ENCODE results near the gene RCN2.

Gene RCN2

DNA sequence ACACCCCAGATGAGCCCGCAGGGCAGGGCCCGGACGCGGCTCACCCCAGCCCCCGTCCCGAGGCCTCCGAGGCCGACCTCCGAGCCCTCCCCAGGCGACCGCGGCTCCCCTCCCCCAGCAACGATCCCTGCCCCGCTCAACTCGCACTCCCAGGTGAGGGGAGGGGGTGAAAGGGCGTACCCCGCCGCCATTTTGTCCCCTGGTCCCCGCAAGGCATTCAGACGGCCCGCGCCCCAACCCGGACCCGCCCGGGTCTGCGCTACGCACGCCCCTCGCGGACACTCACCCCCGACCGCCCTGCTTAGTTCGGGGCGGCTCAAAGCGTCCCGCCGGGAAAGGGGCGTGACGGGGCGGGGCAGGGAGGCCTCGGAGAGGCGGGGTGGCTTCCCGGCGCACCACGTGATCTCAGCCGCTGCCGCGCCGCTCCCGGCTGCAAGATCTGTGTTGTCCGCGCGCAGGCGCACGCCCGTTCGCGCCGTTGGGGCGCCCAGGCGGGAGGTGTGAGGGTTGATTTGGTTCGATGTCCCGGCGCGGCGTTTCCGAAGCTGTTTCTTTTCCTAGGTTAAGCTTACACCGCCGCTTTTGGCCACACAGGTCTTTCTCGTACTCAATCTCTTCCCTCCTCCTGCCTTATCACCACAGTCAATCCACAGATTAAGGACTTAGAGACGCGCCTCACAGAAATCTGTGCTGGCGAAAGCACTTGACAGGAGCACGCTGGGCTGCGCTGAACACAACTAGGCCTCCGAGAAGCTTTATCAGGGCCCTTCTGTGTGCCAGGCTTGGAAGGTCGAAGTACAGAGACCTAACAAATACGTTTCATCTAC is 26.3 kb upstream of the RCN2 start, which contains the start of gene SCAPER:
Gene SCAPER (minus strand): TSS at position 328 of the 827 bp plus-strand sequence. CDS start 21,523 bp downstream, outside the sequence.
- Histone ChIP-seq H3K27ac (ENCODE audit: low read length) (peak within 1 kb of the TSS; percentile 76), H3K4me1 (ENCODE audit: insufficient read depth, low read length) (peaks cover 29% of the 10 kb centered on the region), H3K9ac (ENCODE audit: low read depth, low read length) (peak within 1 kb of the TSS; percentile 80), H2AFZ (ENCODE audit: low read depth, low read length) (peak within 1 kb of the TSS; percentile 86), H3K79me2 (ENCODE audit: insufficient read depth, low read length) (peaks cover 36% of the 10 kb centered on the region), H4K20me1 (ENCODE audit: insufficient read depth, low read length) (no peaks in the 10 kb centered on the region), H3K4me3 (ENCODE audit: low read depth in 1 of 2, low read length in 2 of 2) (peak within 1 kb of the TSS; percentile 42 to 90), H3K4me2 (ENCODE audit: insufficient read depth, low read length) (peak within 1 kb of the TSS; percentile 98), H3K27me3 (ENCODE audit: insufficient read depth, low read length, poor library complexity) (no peaks in the 10 kb centered on the region), H3K36me3 (ENCODE audit: insufficient read depth, low read length) (no peaks in the 10 kb centered on the region), H3K9me3 (ENCODE audit: insufficient read depth, low read length, severe bottlenecking) (no peaks in the 10 kb centered on the region)
- peak; percentile 93 for DNase-seq
- peak; percentile 86 for ATAC-seq (ENCODE audit: insufficient read depth, low read depth)
- TF ChIP-seq, protein P1, sequence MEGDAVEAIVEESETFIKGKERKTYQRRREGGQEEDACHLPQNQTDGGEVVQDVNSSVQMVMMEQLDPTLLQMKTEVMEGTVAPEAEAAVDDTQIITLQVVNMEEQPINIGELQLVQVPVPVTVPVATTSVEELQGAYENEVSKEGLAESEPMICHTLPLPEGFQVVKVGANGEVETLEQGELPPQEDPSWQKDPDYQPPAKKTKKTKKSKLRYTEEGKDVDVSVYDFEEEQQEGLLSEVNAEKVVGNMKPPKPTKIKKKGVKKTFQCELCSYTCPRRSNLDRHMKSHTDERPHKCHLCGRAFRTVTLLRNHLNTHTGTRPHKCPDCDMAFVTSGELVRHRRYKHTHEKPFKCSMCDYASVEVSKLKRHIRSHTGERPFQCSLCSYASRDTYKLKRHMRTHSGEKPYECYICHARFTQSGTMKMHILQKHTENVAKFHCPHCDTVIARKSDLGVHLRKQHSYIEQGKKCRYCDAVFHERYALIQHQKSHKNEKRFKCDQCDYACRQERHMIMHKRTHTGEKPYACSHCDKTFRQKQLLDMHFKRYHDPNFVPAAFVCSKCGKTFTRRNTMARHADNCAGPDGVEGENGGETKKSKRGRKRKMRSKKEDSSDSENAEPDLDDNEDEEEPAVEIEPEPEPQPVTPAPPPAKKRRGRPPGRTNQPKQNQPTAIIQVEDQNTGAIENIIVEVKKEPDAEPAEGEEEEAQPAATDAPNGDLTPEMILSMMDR (IDR thresholded peaks at IDR 0.05; ENCODE audit: borderline replicate concordance, extremely low read depth, low read length, poor library complexity, severe bottlenecking), result peak; percentile 6
- TF ChIP-seq EZH2 (IDR thresholded peaks at IDR 0.05; ENCODE audit: borderline replicate concordance, low read depth, low read length, severe bottlenecking), result no peak

DNA sequence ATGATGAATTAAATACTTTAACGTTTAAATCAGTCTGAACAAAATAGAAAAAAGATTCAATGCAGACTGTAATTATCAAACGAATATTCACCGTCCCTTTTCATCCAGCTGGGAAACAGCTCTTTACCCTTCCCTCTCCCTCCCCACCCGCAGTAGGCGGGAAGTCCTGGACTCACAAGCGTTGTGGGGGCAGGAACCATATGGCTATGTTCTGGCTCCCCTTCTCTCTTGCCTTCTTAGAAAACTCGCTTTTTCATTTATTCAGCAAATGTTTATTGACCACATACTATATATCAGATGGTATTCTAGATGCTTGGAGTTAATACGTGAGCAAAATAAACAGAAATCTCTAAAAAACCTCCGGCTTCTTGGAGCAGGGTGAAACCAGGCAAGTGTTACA is 25.7 kb upstream of the RCN2 start:
- no peaks in the 10 kb centered on the region for H4K20me1 ChIP-seq (ENCODE audit: insufficient read depth, low read length)
- peaks cover 29% of the 10 kb centered on the region for H3K4me1 ChIP-seq (ENCODE audit: insufficient read depth, low read length)
- H3K27ac ChIP-seq (ENCODE audit: low read length), result peak overlapping the region; percentile 74
- H3K9ac ChIP-seq (ENCODE audit: low read depth, low read length), result peak overlapping the region; percentile 80
- peak overlapping the region in 1 of 2 experiments; percentile 90; a peak in 1 of 4 replicates for H3K4me3 ChIP-seq (ENCODE audit: low read depth in 1 of 2, low read length in 2 of 2)
- H2AFZ ChIP-seq (ENCODE audit: low read depth, low read length), result peak overlapping the region; percentile 83
- TF ChIP-seq, protein P1 (IDR thresholded peaks at IDR 0.05; ENCODE audit: borderline replicate concordance, extremely low read depth, low read length, poor library complexity, severe bottlenecking), result no peak
- no peak for TF ChIP-seq EZH2 (IDR thresholded peaks at IDR 0.05; ENCODE audit: borderline replicate concordance, low read depth, low read length, severe bottlenecking)
- peak overlapping the region; percentile 98 for H3K4me2 ChIP-seq (ENCODE audit: insufficient read depth, low read length)
- H3K27me3 ChIP-seq (ENCODE audit: insufficient read depth, low read length, poor library complexity), result no peaks in the 10 kb centered on the region
- no peak for ATAC-seq (ENCODE audit: insufficient read depth, low read depth)
- no peak for DNase-seq
- no peaks in the 10 kb centered on the region for H3K36me3 ChIP-seq (ENCODE audit: insufficient read depth, low read length)
- peaks cover 32% of the 10 kb centered on the region for H3K79me2 ChIP-seq (ENCODE audit: insufficient read depth, low read length)
- H3K9me3 ChIP-seq (ENCODE audit: insufficient read depth, low read length, severe bottlenecking), result no peaks in the 10 kb centered on the region

DNA sequence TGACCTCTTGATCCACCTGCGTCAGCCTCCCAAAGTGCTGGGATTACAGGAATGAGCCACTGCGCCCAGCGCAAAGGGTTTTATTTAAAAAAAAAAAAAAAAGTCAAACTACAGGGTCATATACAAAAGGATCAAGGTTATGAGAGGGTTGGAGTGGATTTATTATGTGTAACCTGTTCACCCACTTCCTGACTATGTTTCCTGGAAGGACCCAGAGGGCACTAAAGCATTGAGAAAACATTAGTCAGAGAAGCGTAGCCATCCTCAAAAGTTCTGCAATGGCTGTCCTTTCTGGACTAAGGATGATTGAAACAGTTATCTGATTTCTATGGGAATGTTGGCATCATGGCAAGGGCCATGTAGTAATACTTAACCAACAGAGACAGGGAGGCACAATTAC is 19.1 kb upstream of the RCN2 start:
- no peaks in the 10 kb centered on the region for H3K79me2 ChIP-seq (ENCODE audit: insufficient read depth, low read length)
- TF ChIP-seq, protein P1 (IDR thresholded peaks at IDR 0.05; ENCODE audit: borderline replicate concordance, extremely low read depth, low read length, poor library complexity, severe bottlenecking), result no peak
- TF ChIP-seq EZH2 (IDR thresholded peaks at IDR 0.05; ENCODE audit: borderline replicate concordance, low read depth, low read length, severe bottlenecking), result no peak

More for the DNA sequence above, 19.1 kb upstream of the RCN2 start:
- ATAC-seq (ENCODE audit: insufficient read depth, low read depth) (no peak), DNase-seq (no peak)
- Histone ChIP-seq H3K9me3 (ENCODE audit: insufficient read depth, low read length, severe bottlenecking) (no peaks in the 10 kb centered on the region), H3K4me2 (ENCODE audit: insufficient read depth, low read length) (no peak overlapping the region), H3K27me3 (ENCODE audit: insufficient read depth, low read length, poor library complexity) (no peaks in the 10 kb centered on the region), H3K36me3 (ENCODE audit: insufficient read depth, low read length) (no peaks in the 10 kb centered on the region), H3K27ac (ENCODE audit: low read length) (no peak overlapping the region), H3K9ac (ENCODE audit: low read depth, low read length) (no peak overlapping the region), H4K20me1 (ENCODE audit: insufficient read depth, low read length) (no peaks in the 10 kb centered on the region), H3K4me3 (ENCODE audit: low read depth in 1 of 2, low read length in 2 of 2) (no peak overlapping the region), H3K4me1 (ENCODE audit: insufficient read depth, low read length) (no peaks in the 10 kb centered on the region), H2AFZ (ENCODE audit: low read depth, low read length) (no peak overlapping the region)
